GM21423 (cell line): Measurements from ENCODE around the gene CCDC60.

Experiments used
- ATAC-seq: cut with Tn5 transposase; IDR thresholded peaks from one replicate; pipeline ENCODE4 v1.9.1; 2021; ENCODE audit warnings: mild to moderate bottlenecking, moderate library complexity; ENCODE audit not compliant: unreplicated experiment

The CCDC60 gene

GRCh38 chr12:119500209-119500608, 165.7 kb downstream of the CCDC60 start:
- no peak for ATAC-seq

GRCh38 chr12:119501052-119501451, 166.5 kb downstream of the CCDC60 start:
- ATAC-seq: no peak

GRCh38 chr12:119505001-119505400, 170.5 kb downstream of the CCDC60 start:
- ATAC-seq: no peak

- ATAC-seq: no peak
Measured at GRCh38 chr12:119512772-119513497, 178.4 kb downstream of the CCDC60 start.

GRCh38 chr12:119528241-119528640, 193.7 kb downstream of the CCDC60 start:
- ATAC-seq: no peak

DNA sequence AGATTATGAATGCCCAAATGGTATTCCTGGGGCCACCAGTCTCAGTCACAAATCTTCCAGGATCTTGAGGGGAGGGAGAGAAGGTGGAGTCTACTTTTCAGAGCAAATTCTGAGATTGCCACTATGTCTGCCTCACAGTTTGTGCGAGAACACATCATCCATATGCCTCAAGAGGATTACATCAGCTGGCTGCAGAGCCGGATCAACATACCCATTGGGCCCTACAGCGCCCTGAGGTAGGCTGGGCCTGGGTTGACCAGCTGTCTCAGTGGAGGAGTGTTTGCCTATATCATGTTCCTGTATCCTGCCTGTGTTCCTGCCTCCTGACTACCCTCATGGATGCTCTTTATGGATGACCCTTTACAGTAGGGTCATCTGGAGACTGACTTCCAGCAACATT, 205.9 kb downstream of the CCDC60 start:
- no peak for ATAC-seq

DNA sequence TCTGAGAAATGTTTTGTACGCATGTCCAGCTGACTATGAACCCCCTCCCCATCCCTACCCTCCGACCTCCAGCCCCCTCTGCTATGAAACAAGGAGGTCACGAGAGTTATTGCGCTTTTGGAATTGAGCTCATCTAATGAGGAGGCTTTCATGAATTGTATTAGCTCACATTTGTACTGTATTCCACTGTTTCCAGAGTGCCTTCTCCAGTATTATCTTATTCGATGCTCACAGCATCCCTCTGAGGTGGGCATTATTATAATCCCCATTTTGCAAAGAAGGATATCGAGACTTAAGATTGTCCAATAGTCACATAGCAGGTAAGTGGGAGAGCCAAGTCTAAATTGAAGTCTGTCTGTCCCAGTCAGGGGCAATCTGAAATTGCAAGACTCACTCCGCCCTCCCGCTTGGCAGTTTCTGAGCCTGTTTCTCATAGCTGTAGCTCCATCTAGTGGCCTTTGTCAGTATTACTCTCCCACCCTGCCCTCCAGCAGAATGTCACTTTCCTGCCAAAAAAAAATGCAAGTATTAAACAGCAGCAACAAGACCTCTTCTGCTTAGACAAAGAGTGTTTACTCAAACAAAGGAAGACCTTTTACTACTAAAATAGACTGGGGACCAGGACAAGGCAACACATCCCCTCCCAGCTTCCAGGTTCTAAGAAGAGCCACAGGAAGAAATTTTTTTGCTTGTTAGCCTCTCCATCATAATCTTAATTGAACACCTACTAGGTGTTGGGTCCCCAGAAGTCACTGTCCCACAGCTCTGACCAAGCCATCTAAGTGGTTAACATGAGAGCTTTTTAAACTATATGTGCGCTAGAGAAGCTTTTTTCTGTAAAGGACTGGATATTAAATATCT, 210.5 kb downstream of the CCDC60 start:
- ATAC-seq: no peak

DNA sequence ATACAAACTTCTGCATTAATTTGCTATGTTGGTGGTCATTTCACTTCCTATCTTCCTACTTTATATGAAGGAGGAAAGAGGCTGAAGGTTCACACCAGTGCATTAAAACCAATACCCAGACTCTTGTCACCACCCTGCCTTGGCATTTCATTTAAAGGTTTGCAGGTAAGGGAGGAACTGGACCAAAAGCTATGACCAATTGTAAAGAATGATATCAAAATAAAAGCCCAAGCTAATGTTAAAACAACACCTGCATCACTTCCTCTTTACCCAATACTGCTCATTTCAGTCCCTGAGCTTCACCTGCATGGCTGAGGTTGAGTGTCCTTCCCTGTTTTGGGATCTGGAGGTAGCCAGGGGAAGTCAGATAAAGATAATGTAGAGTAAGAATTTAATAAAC, 211.8 kb downstream of the CCDC60 start:
- ATAC-seq: no peak

GRCh38 chr12:119547001-119547400, 212.5 kb downstream of the CCDC60 start:
- no peak for ATAC-seq

GRCh38 chr12:119556854-119557253, 222.3 kb downstream of the CCDC60 start:
- ATAC-seq: no peak

DNA sequence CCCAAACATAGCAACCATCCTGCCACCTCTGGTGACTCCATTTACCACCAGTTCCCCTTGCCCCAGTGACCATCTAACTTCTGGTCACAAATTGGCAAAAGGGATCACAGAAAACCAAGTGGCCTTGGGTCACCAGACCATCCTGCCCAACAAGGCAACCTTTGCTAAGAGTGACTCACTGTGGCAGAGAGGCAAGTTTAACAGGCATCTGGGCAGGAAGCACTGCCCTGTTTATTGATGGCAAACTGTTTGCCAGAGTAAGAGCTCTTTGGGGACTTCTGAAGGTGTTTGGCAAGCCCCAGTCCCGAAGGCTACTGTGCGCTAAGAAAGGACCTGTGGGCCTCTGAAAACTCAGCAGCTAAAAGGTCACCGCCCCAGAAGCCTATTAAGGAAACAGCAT, 230.9 kb downstream of the CCDC60 start:
- ATAC-seq: no peak

GRCh38 chr12:119570771-119571170, 236.2 kb downstream of the CCDC60 start:
- ATAC-seq: no peak

- no peak for ATAC-seq
Measured at GRCh38 chr12:119573086-119573485, 238.6 kb downstream of the CCDC60 start.

DNA sequence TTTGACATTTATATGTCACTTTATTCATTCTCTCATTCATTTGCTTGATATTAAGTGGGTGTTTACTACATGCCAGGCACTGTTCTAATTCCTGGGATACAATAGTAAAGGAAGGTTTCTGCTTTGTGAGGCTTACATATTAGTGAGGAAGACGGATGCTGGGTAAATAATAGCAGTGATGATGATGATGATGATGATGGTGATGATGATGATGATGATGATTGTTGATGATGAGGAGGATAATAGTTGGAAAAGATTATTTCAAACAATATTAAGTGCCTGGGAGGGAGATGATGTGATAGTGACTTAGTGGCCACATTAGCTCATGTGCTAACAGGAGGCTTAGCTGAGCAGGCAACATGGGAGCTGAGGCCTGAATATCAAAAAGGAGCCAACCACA, 239.7 kb downstream of the CCDC60 start:
- no peak for ATAC-seq

DNA sequence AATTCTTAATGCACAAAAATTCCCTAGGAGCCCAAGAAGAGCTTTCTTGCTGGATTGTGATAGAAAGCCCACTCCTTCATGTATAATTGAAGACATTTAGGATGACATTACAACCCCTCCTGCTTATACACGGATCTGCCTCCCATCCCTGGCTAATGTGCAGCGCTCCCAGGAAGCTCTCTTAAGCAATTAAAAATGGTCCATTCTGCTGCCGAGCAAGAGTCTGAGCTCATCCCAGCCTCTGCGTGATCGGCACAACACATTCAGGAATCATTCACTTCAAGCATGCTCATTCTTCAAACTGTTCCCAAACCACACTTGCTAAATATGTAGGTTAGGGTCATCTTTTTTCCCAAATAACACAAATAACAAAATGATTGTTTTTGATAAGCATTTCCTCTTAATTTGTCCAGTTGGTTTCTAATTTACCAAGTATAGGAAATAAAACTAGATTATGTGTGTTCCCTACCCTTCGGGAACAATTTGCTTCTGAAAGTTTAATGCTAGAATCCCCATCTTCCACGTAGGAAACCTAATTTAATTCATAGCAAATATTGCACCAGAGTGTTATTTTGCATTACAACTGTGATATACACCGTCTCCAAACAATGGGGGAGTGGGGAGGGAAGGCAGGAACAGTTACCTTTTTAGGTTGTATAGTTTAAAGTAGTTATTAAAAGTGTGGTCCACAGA, 241.7 kb downstream of the CCDC60 start:
- ATAC-seq: no peak

DNA sequence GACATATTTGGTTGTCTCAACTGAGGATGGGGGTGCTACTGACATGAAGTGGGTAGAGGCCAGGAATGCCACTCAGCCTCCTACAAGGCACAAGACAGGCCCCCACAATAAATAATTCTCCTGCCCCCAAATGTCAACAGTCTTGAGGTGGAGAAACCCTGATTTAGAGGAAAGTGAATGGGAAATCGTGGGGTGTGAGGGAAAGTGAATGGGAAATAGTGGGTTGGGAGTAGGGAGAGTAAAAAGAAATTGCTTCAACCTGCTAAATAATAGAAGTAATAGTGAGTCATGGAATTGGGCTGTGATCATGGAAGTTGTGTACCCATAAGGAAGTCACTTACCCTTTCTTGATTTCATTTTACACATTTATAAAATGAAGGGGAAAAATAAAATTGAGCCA, 242.4 kb downstream of the CCDC60 start:
- no peak for ATAC-seq

- ATAC-seq: no peak
Measured at GRCh38 chr12:119578112-119578511, 243.6 kb downstream of the CCDC60 start.

- ATAC-seq: no peak
Measured at GRCh38 chr12:119589097-119589496, 254.6 kb downstream of the CCDC60 start.

DNA sequence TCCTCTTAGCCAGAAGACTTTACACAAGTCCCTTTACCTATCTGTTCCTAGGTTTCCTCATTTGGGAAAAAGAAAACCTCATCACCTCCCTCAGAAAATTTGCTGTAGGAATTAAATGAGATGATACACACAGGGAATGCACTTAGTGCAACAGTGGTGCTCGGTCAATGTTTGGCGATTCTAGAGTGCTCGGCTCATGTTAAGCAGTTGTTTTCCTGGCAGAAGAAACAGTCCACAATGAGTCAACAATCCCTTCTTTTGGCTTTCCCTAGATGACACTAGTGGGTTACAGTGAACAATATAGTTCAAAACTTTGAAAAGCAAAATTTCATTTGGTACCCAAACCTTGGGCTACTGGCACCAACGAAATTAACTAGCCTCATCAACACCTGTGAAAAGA, 255.1 kb downstream of the CCDC60 start:
- no peak for ATAC-seq
